Measurements from ENCODE around the gene RABIF.

- TF ChIP-seq YY1 (IDR thresholded peaks at IDR 0.05; ENCODE audit: insufficient read depth, insufficient read length) (no peak), ZNF274 (IDR thresholded peaks at IDR 0.05; ENCODE audit: low read depth, low read length) (no peak)
Observed at GRCh38 chr1:202919615-202920014, 30.7 kb upstream of the RABIF start.
